ENCODE results near the gene CPXCR1. TPM values are rescaled to one million over a fixed set of nuclear protein-coding genes. Genes with fewer than 3 reads are reported as not detected.

CPXCR1 gene
- total RNA-seq (2022; extraction: Qiagen RNA extraction) = not detected in 5 replicates

DNA sequence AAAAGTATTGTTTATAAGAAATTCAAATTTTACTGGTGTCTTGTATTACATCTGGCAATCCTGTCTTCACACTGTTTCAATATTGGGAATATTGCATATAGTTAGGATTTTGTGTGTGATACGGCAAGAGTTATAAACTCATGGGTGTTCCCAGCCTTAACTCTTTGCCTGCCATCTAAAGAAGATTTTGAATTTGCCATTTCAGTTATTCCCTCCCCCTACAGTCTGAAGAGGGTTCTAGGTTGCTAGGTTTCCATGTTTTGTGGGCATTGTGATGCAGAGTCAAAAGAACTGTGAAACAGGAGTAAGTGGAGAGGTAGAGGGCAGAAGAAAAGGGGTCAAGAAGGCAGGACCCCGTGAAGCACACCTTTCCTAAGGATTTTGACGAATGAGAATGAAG is at the start of gene CPXCR1:
Gene CPXCR1, plus strand, starts transcription at position 301 of the 400 bp plus-strand sequence. CDS start 6,190 bp downstream, outside the sequence.

